Ishikawa (cell line): Measurements from ENCODE around the gene ASB7.

Experiments
- CREB1 ChIP-seq: IDR thresholded peaks from 2 replicates; pipeline ENCODE4 v1.6.1; 2012; ENCODE audit warnings: low read depth
- EGR1 ChIP-seq: IDR thresholded peaks from 2 replicates; pipeline ENCODE4 v1.6.1; 2012
- EP300 ChIP-seq: IDR thresholded peaks from 2 replicates; pipeline ENCODE4 v1.6.1; 2012; ENCODE audit warnings: borderline replicate concordance
- NFIC ChIP-seq: IDR thresholded peaks from 2 replicates; pipeline ENCODE4 v1.6.1; 2012
- RAD21 ChIP-seq: IDR thresholded peaks from 2 replicates; pipeline ENCODE4 v1.6.1; 2012; ENCODE audit warnings: low read depth
- TAF1 ChIP-seq: IDR thresholded peaks from 2 replicates; pipeline ENCODE4 v1.6.1; 2012; ENCODE audit warnings: low read depth, mild to moderate bottlenecking
- TEAD4 ChIP-seq: IDR thresholded peaks from 2 replicates; pipeline ENCODE4 v1.6.1; 2012
- YY1 ChIP-seq: IDR thresholded peaks from 2 replicates; pipeline ENCODE4 v1.6.1; 2012; ENCODE audit warnings: low read depth
- ZBTB7A ChIP-seq: IDR thresholded peaks from 2 replicates; pipeline ENCODE4 v1.6.1; 2012; ENCODE audit warnings: low read depth
- TF ChIP-seq, protein P1 (sequence below): IDR thresholded peaks from 2 replicates; pipeline ENCODE4 v1.6.1; 2012
- TF ChIP-seq, protein P2 (sequence below): IDR thresholded peaks from 2 replicates; pipeline ENCODE4 v1.6.1; 2012; ENCODE audit warnings: low read depth, mild to moderate bottlenecking
- TF ChIP-seq, protein P3 (sequence below): IDR thresholded peaks from 2 replicates; pipeline ENCODE4 v1.6.1; 2012

DNA sequence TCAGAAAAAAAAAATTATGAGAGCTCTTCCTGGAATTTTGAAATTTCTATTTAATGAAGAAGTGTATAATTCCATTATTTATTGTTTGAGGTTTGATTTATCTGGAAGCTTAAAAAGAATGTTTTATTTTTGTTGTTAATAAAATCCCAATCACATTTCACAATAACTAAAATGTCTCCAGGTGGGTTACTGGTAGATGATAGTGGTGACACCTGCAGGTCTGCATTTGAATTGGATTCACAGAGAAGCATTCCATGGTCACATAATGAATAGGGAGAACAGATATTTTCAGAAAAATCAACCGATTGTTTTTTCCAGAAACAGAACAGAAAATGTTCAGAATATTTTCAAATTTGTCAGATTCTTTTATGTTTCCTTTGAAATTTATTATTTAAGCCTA is 48.3 kb downstream of the ASB7 start:
- TF ChIP-seq TEAD4 (no peak), TAF1 (no peak), YY1 (no peak), ZBTB7A (no peak), RAD21 (peak; percentile 19; the same call in 1 of the 2 replicates), CREB1 (no peak), EP300 (no peak), EGR1 (no peak), NFIC (no peak)
- TF ChIP-seq, protein P1, sequence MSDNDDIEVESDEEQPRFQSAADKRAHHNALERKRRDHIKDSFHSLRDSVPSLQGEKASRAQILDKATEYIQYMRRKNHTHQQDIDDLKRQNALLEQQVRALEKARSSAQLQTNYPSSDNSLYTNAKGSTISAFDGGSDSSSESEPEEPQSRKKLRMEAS = no peak
- TF ChIP-seq, protein P2, sequence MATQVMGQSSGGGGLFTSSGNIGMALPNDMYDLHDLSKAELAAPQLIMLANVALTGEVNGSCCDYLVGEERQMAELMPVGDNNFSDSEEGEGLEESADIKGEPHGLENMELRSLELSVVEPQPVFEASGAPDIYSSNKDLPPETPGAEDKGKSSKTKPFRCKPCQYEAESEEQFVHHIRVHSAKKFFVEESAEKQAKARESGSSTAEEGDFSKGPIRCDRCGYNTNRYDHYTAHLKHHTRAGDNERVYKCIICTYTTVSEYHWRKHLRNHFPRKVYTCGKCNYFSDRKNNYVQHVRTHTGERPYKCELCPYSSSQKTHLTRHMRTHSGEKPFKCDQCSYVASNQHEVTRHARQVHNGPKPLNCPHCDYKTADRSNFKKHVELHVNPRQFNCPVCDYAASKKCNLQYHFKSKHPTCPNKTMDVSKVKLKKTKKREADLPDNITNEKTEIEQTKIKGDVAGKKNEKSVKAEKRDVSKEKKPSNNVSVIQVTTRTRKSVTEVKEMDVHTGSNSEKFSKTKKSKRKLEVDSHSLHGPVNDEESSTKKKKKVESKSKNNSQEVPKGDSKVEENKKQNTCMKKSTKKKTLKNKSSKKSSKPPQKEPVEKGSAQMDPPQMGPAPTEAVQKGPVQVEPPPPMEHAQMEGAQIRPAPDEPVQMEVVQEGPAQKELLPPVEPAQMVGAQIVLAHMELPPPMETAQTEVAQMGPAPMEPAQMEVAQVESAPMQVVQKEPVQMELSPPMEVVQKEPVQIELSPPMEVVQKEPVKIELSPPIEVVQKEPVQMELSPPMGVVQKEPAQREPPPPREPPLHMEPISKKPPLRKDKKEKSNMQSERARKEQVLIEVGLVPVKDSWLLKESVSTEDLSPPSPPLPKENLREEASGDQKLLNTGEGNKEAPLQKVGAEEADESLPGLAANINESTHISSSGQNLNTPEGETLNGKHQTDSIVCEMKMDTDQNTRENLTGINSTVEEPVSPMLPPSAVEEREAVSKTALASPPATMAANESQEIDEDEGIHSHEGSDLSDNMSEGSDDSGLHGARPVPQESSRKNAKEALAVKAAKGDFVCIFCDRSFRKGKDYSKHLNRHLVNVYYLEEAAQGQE = no peak
- TF ChIP-seq, protein P3, sequence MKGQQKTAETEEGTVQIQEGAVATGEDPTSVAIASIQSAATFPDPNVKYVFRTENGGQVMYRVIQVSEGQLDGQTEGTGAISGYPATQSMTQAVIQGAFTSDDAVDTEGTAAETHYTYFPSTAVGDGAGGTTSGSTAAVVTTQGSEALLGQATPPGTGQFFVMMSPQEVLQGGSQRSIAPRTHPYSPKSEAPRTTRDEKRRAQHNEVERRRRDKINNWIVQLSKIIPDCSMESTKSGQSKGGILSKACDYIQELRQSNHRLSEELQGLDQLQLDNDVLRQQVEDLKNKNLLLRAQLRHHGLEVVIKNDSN = no peak
